Measurements from ENCODE around the gene PTRH2.
"Not testable (repeated sequence)": the region's sequence is repeated elsewhere in the genome, so short reads cannot be mapped to it uniquely, and the experiment has no call there.

Gene PTRH2

GRCh38 chr17:59675231-59675630, 32.0 kb downstream of the PTRH2 start:
- H3K4me3 ChIP-seq (ENCODE audit: low read length): no peak overlapping the region
- no peak for DNase-seq (ENCODE audit: low read depth)
- TF ChIP-seq CTCF (conservative IDR thresholded peaks at IDR 0.05; ENCODE audit: low read depth, low read length): no peak

GRCh38 chr17:59671386-59671785, 35.8 kb downstream of the PTRH2 start:
- no peak for TF ChIP-seq CTCF (conservative IDR thresholded peaks at IDR 0.05; ENCODE audit: low read depth, low read length)
- no peak overlapping the region for H3K4me3 ChIP-seq (ENCODE audit: low read length)

GRCh38 chr17:59669944-59670343, 37.3 kb downstream of the PTRH2 start:
- no peak for DNase-seq (ENCODE audit: low read depth)
- no peak for TF ChIP-seq CTCF (conservative IDR thresholded peaks at IDR 0.05; ENCODE audit: low read depth, low read length)
- no peak overlapping the region for H3K4me3 ChIP-seq (ENCODE audit: low read length)

More at GRCh38 chr17:59671386-59671785, 35.8 kb downstream of the PTRH2 start:
- DNase-seq (ENCODE audit: low read depth): no peak

GRCh38 chr17:59669411-59669810, 37.8 kb downstream of the PTRH2 start:
- no peak for TF ChIP-seq CTCF (conservative IDR thresholded peaks at IDR 0.05; ENCODE audit: low read depth, low read length)

GRCh38 chr17:59668816-59669215, 38.4 kb downstream of the PTRH2 start:
- peak; percentile 28 for DNase-seq (ENCODE audit: low read depth)
- no peak overlapping the region for H3K4me3 ChIP-seq (ENCODE audit: low read length)
- TF ChIP-seq CTCF (conservative IDR thresholded peaks at IDR 0.05; ENCODE audit: low read depth, low read length): no peak

More at GRCh38 chr17:59669411-59669810, 37.8 kb downstream of the PTRH2 start:
- no peak overlapping the region for H3K4me3 ChIP-seq (ENCODE audit: low read length)
- DNase-seq (ENCODE audit: low read depth): no peak

GRCh38 chr17:59666235-59666634, 41.0 kb downstream of the PTRH2 start:
- TF ChIP-seq CTCF (conservative IDR thresholded peaks at IDR 0.05; ENCODE audit: low read depth, low read length): no peak
- H3K4me3 ChIP-seq (ENCODE audit: low read length): no peak overlapping the region
- DNase-seq (ENCODE audit: low read depth): no peak

- not testable (repeated sequence) for DNase-seq (ENCODE audit: low read depth); H3K4me3 ChIP-seq (ENCODE audit: low read length)
These were observed 50.6 kb downstream of the PTRH2 start for GRCh38 chr17:59656624-59657023.

GRCh38 chr17:59652119-59652518, 55.1 kb downstream of the PTRH2 start:
- no peak for DNase-seq (ENCODE audit: low read depth)
- TF ChIP-seq CTCF (conservative IDR thresholded peaks at IDR 0.05; ENCODE audit: low read depth, low read length): no peak
- no peak overlapping the region for H3K4me3 ChIP-seq (ENCODE audit: low read length)
